IMR-90 (cell line): ENCODE results near the gene TBC1D4. TPM values are rescaled to one million over a fixed set of nuclear protein-coding genes. Genes with fewer than 3 reads are reported as not detected.

ENCODE experiments used
- ATAC-seq: fragments of 200-7000 bp; cut with Tn5 transposase; 2 replicates; pipeline ENCODE4 v1.9.1; 2020; ENCODE audit warnings: low read depth, mild to moderate bottlenecking, moderate library complexity
- BruUV-seq: library from RNA; stranded (reverse); fragments of 400-500 nt; replicated peaks from 2 replicates; lab custom pipeline; 2021; lab: Mats Ljungman, UMichigan
- CTCF ChIA-PET: fragments of 300-600 bp; formaldehyde crosslinking; extraction: SDS; loops from one replicate; lab custom pipeline; 2021; ENCODE audit warnings: antibody characterized with exemption; lab: Yijun Ruan, JAX
- POLR2A ChIA-PET: fragments of 300-600 bp; sonication (Branson Sonifier 250); formaldehyde crosslinking; loops from one replicate; lab custom pipeline; 2022; ENCODE audit warnings: antibody characterized with exemption; ENCODE audit not compliant: unreplicated experiment; lab: Charles Lee
- DNase-seq: peaks from one replicate; pipeline ENCODE4 v3.0.0; 2013
- H2AFZ ChIP-seq: replicated peaks from 2 replicates; pipeline ENCODE3; 2013; ENCODE audit warnings: low read length, mild to moderate bottlenecking; ENCODE audit not compliant: poor library complexity
- H2AK5ac ChIP-seq: 2 replicates; pipeline ENCODE4 v1.6.1; 2013; ENCODE audit warnings: low read depth, low read length, inconsistent platforms
- H2AK9ac ChIP-seq: replicated peaks from 2 replicates; pipeline ENCODE3; 2013; ENCODE audit warnings: mild to moderate bottlenecking, low read depth, low read length, moderate library complexity; ENCODE audit not compliant: poor library complexity
- H2BK120ac ChIP-seq: 2 replicates; pipeline ENCODE4 v1.6.1; 2013; ENCODE audit warnings: low read depth, low read length, inconsistent platforms
- H2BK15ac ChIP-seq: 3 replicates; pipeline ENCODE4 v1.6.1; 2013; ENCODE audit warnings: low read depth, low read length, inconsistent platforms
- H2BK20ac ChIP-seq: 2 replicates; pipeline ENCODE4 v1.6.1; 2013; ENCODE audit warnings: low read depth, mild to moderate bottlenecking, inconsistent platforms, low read length, moderate library complexity
- H2BK5ac ChIP-seq: 2 replicates; pipeline ENCODE4 v1.6.1; 2013; ENCODE audit warnings: mild to moderate bottlenecking, low read depth, low read length, inconsistent platforms; ENCODE audit not compliant: poor library complexity, severe bottlenecking
- H3K14ac ChIP-seq: replicated peaks from 2 replicates; pipeline ENCODE4 v1.6.1; 2013; ENCODE audit warnings: low read depth, low read length, inconsistent platforms
- H3K18ac ChIP-seq: 2 replicates; pipeline ENCODE4 v1.6.1; 2013; ENCODE audit warnings: low read depth, low read length, control low read depth
- H3K23ac ChIP-seq: 2 replicates; pipeline ENCODE4 v1.6.1; 2013; ENCODE audit warnings: low read depth, low read length, inconsistent platforms
- H3K27ac ChIP-seq: 2 replicates; pipeline ENCODE4 v1.5.1; 2013; ENCODE audit warnings: mild to moderate bottlenecking, control low read depth, low read length; ENCODE audit not compliant: insufficient read depth
- H3K27me3 ChIP-seq: 2 replicates; pipeline ENCODE4 v1.6.1; 2013; ENCODE audit warnings: low read length; ENCODE audit not compliant: control insufficient read depth, insufficient read depth
- H3K36me3 ChIP-seq: 2 replicates; pipeline ENCODE4 v1.6.1; 2013; ENCODE audit warnings: low read length, mixed read lengths; ENCODE audit not compliant: control insufficient read depth, insufficient read depth
- H3K4ac ChIP-seq: 2 replicates; pipeline ENCODE4 v1.6.1; 2013; ENCODE audit warnings: low read depth, low read length, inconsistent platforms
- H3K4me1 ChIP-seq: 2 replicates; pipeline ENCODE4 v1.6.1; 2013; ENCODE audit warnings: low read length, mixed read lengths; ENCODE audit not compliant: control insufficient read depth, insufficient read depth
- H3K4me2 ChIP-seq: 2 replicates; pipeline ENCODE4 v1.6.1; 2013; ENCODE audit warnings: low read depth, mild to moderate bottlenecking, control low read depth, low read length, moderate library complexity
- H3K4me3 ChIP-seq: 2 replicates; pipeline ENCODE4 v1.5.1; 2013; ENCODE audit warnings: low read depth, mild to moderate bottlenecking, control low read depth, low read length, moderate library complexity; ENCODE audit not compliant: insufficient read depth
- H3K56ac ChIP-seq: 2 replicates; pipeline ENCODE4 v1.6.1; 2013; ENCODE audit warnings: low read length, inconsistent platforms; ENCODE audit not compliant: insufficient read depth; ENCODE audit errors: extremely low read depth
- H3K79me1 ChIP-seq, 2 experiments: 2 replicates each; pipeline ENCODE4 v1.6.1; 2013; ENCODE audit warnings: low read length in 2 of 2, inconsistent platforms in 1 of 2, low read depth in 1 of 2
- H3K9ac ChIP-seq: 2 replicates; pipeline ENCODE4 v1.6.1; 2013; ENCODE audit warnings: low read depth, low read length, control low read depth
- H3K9me1 ChIP-seq: 2 replicates; pipeline ENCODE4 v1.6.1; 2013; ENCODE audit warnings: low read length, inconsistent platforms; ENCODE audit not compliant: insufficient read depth
- H3K9me3 ChIP-seq: 2 replicates; pipeline ENCODE4 v1.6.1; 2013; ENCODE audit warnings: low read length; ENCODE audit not compliant: control insufficient read depth, insufficient read depth
- H4K20me1 ChIP-seq: 2 replicates; pipeline ENCODE4 v1.6.1; 2013; ENCODE audit warnings: low read length, inconsistent platforms; ENCODE audit not compliant: insufficient read depth
- H4K5ac ChIP-seq: 2 replicates; pipeline ENCODE4 v1.6.1; 2013; ENCODE audit warnings: mild to moderate bottlenecking, low read depth, low read length, control low read depth
- H4K8ac ChIP-seq, 2 experiments: 2 replicates each; pipeline ENCODE4 v1.6.1; 2013; ENCODE audit warnings: low read depth in 2 of 2, low read length in 2 of 2, control low read depth in 1 of 2, inconsistent platforms in 1 of 2
- H4K91ac ChIP-seq: 2 replicates; pipeline ENCODE4 v1.6.1; 2013; ENCODE audit warnings: low read depth, low read length, inconsistent platforms; ENCODE audit not compliant: insufficient read depth
- BHLHE40 ChIP-seq: fragments of 150-350 bp; IDR thresholded peaks from 2 replicates; pipeline ENCODE4 v1.6.1; 2016; ENCODE audit warnings: mild to moderate bottlenecking, low read depth, low read length
- CHD1 ChIP-seq: IDR thresholded peaks from 2 replicates; pipeline ENCODE4 v1.6.1; 2012; ENCODE audit warnings: low read depth, low read length, improper control_type of control experiment
- MAFK ChIP-seq: IDR thresholded peaks from 2 replicates; pipeline ENCODE4 v1.6.1; 2012; ENCODE audit warnings: low read depth, low read length, improper control_type of control experiment
- MAZ ChIP-seq: IDR thresholded peaks from 2 replicates; pipeline ENCODE4 v1.6.1; 2012; ENCODE audit warnings: low read depth, mild to moderate bottlenecking, low read length, improper control_type of control experiment, moderate library complexity, borderline replicate concordance
- MXI1 ChIP-seq: IDR thresholded peaks from 2 replicates; pipeline ENCODE4 v1.6.1; 2012; ENCODE audit warnings: low read depth, mild to moderate bottlenecking, low read length, moderate library complexity, borderline replicate concordance
- NFE2L2 ChIP-seq: fragments of 150-350 bp; IDR thresholded peaks from 2 replicates; pipeline ENCODE4 v1.6.1; 2016; ENCODE audit warnings: low read depth, mild to moderate bottlenecking, low read length
- RAD21 ChIP-seq: IDR thresholded peaks from 2 replicates; pipeline ENCODE4 v1.6.1; 2012; ENCODE audit warnings: low read length, improper control_type of control experiment
- RFX5 ChIP-seq: IDR thresholded peaks from 2 replicates; pipeline ENCODE4 v1.8.0; 2012; ENCODE audit warnings: low read depth, mild to moderate bottlenecking, low read length, moderate library complexity
- SMC3 ChIP-seq: fragments of 150-350 bp; IDR thresholded peaks from 2 replicates; pipeline ENCODE4 v1.6.1; 2016; ENCODE audit warnings: low read depth, mild to moderate bottlenecking, antibody characterized with exemption, low read length, moderate library complexity
- WGBS, 2 experiments: methylation state at CpG; one replicate each; pipeline versions ENCODE4 v1.1.5 to v1.1.7; 2013; ENCODE audit warnings: missing lambda C conversion rate in 2 of 2; ENCODE audit not compliant: insufficient read length in 1 of 2; ENCODE audit errors: extremely low coverage in 2 of 2; 5-methylcytosine and 5-hydroxymethylcytosine counted together
- dilution Hi-C: fragments of 300-500 bp; cut with HindIII; formaldehyde crosslinking; loops from one replicate; pipeline ENCODE4 v1.14.3; 2018; ENCODE audit warnings: low sequenced_read_pairs; ENCODE audit not compliant: unreplicated experiment
- in situ Hi-C: fragments of 300-500 bp; cut with MboI; formaldehyde crosslinking; loops from 3 replicates; pipeline ENCODE4 v1.14.3; 2019; ENCODE audit warnings: low sequenced_read_pairs, inconsistent platforms, mixed read lengths
- intact Hi-C: fragments of 100-400 bp; cut with micrococcal nuclease; formaldehyde crosslinking; loops from 2 replicates; pipeline ENCODE4 v1.10.0; 2022
- polyA plus RNA-seq, 3 experiments: library from polyadenylated mRNA; depleted of rRNA; stranded (reverse); fragments of >200 nt; gene quantifications; 2 replicates each; pipeline ENCODE4 v1.2.3, GENCODE V29; 2012; ENCODE audit warnings: low replicate concordance in 1 of 3
- total RNA-seq: library from RNA; depleted of rRNA; stranded (reverse); fragments of >200 nt; gene quantifications from 2 replicates; pipeline ENCODE4 v1.2.3, GENCODE V29; 2012

The TBC1D4 gene
- total and polyA plus RNA-seq, 2 of the 4 experiments (the other 2 are of a cell fraction), result 7.5 to 22.8 TPM

DNA sequence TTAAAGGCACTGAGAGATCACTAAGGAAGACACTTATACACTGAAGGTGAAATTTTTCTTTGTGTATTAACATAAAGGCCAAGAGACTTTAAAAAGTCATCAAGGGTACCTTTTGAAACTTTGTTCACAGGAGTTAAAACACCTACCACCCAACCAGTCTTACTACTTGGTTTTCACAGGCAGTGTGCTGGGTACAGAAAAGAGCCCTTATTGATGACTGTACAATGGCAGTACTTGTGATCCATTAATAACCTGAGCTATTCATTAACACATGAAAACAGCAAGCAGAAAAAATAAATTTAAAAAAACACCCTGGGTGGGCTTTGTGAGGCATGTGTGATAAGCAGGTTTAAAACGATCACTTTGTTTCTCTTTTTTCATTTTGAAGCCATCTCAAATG, 148.9 kb downstream of the TBC1D4 start:
- in situ Hi-C loops, result no loop called here
- Histone ChIP-seq H3K4me2 (no peak overlapping the region), H3K14ac (no peak overlapping the region), H4K8ac (no peak overlapping the region), H3K56ac (no peak overlapping the region), H4K5ac (no peak overlapping the region), H3K27me3 (no peaks in the 10 kb centered on the region), H4K91ac (no peak overlapping the region), H2AK9ac (no peak overlapping the region), H3K9me3 (no peaks in the 10 kb centered on the region), H3K18ac (no peak overlapping the region), H3K4me3 (no peak overlapping the region), H3K9ac (no peak overlapping the region), H3K9me1 (no peaks in the 10 kb centered on the region), H3K23ac (no peak overlapping the region), H2BK15ac (no peak overlapping the region), H2BK20ac (no peak overlapping the region), H3K36me3 (0 out of 2 replicates have a peak, but pooled peaks cover 2% of the 10 kb centered on the region), H2BK120ac (no peak overlapping the region), H2BK5ac (no peak overlapping the region), H2AK5ac (no peak overlapping the region), H3K27ac (no peak overlapping the region), H3K79me1 (no peaks in the 10 kb centered on the region), H3K4ac (no peak overlapping the region), H2AFZ (no peak overlapping the region), H3K4me1 (no peaks in the 10 kb centered on the region), H4K20me1 (no peaks in the 10 kb centered on the region)
- ATAC-seq, result no peak
- BruUV-seq, result no TSS peak
- POLR2A ChIA-PET, result no interaction called here
- no peak for TF ChIP-seq MAFK
- TF ChIP-seq BHLHE40, result no peak
- no peak for TF ChIP-seq MXI1
- TF ChIP-seq CHD1, result no peak
- no peak for TF ChIP-seq MAZ
- TF ChIP-seq RFX5, result no peak
- TF ChIP-seq NFE2L2, result no peak
- TF ChIP-seq RAD21, result no peak
- no peak for TF ChIP-seq SMC3
- CTCF ChIA-PET, result interaction anchor here (0.6 kb wide), 1 partner anchor 9 kb away, joined by 5 read pairs; no protein-coding TSS in a partner anchor
- dilution Hi-C loops, result no loop called here
- no peak for DNase-seq
- intact Hi-C loops, result no loop called here
- no CpG with 5 or more reads among the region's 1 CpG for WGBS, 2 experiments
